22Rv1 (cell line): Measurements from ENCODE around the gene SPIRE1.

ENCODE experiments used
- ZFX ChIP-seq: fragments of 450-650 bp; IDR thresholded peaks from 2 replicates; pipeline ENCODE4 v1.6.1; 2017; ENCODE audit warnings: antibody characterized with exemption, borderline replicate concordance
- TF ChIP-seq, protein P1 (sequence below): fragments of 450-650 bp; IDR thresholded peaks from 2 replicates; pipeline ENCODE4 v1.5.1; 2017; ENCODE audit warnings: mild to moderate bottlenecking

DNA sequence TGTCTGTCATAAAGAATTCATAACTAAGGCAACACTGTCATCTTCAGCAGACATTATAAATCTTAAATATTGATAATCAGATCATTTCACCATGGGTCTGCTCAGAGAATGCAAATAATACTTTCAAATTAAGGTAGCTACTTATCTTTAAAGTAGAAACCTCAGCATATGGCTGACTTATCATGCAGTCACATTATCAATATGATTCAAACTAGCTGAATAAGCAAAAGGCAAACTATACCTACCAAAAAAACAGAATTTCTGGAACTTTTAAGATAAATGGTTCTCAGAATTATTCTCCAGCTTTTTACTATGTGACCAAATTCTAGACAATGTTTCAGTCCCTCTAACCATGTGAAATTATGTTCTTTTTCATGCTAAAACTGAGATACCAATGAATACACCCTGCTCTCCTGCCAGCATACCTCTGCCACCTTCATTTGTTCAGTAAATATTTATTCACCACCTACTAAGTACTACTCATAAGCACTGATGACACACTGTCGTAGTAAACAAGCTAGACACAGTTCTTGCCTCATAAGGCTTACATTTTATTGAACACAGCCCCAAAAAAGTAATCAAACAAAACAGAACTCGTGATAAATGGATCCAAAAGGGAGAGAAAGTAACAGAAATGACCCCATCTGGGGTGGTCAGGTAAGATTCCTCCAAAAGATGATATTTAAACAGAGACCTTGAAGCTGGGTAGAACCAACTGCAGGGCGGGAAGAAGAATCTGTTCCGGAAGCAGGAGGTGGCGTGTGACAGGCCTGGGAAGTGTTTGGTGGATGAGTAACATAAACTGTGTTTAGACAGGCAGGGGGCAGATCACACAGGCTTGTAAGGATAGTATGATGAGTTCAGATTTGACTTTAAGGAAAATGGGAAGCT is 17.7 kb downstream of the SPIRE1 start:
- TF ChIP-seq, protein P1, sequence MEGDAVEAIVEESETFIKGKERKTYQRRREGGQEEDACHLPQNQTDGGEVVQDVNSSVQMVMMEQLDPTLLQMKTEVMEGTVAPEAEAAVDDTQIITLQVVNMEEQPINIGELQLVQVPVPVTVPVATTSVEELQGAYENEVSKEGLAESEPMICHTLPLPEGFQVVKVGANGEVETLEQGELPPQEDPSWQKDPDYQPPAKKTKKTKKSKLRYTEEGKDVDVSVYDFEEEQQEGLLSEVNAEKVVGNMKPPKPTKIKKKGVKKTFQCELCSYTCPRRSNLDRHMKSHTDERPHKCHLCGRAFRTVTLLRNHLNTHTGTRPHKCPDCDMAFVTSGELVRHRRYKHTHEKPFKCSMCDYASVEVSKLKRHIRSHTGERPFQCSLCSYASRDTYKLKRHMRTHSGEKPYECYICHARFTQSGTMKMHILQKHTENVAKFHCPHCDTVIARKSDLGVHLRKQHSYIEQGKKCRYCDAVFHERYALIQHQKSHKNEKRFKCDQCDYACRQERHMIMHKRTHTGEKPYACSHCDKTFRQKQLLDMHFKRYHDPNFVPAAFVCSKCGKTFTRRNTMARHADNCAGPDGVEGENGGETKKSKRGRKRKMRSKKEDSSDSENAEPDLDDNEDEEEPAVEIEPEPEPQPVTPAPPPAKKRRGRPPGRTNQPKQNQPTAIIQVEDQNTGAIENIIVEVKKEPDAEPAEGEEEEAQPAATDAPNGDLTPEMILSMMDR: no peak
- no peak for TF ChIP-seq ZFX
